K562 (cell line): ENCODE results near the gene VAT1L. TPM values are rescaled to one million over a fixed set of nuclear protein-coding genes. Genes with fewer than 3 reads are reported as not detected.

Experiments
- ARID1B ChIP-seq: fragments of 450-650 bp; IDR thresholded peaks from 2 replicates; pipeline ENCODE4 v1.6.1; 2016; ENCODE audit warnings: antibody characterized with exemption, mild to moderate bottlenecking, inconsistent platforms
- CBFA2T3 ChIP-seq: fragments of 450-650 bp; IDR thresholded peaks from 2 replicates; pipeline ENCODE4 v1.6.1; 2017
- E2F8 ChIP-seq: fragments of 450-650 bp; IDR thresholded peaks from 2 replicates; pipeline ENCODE4 v1.7.1; 2018; ENCODE audit warnings: mild to moderate bottlenecking, low read depth; ENCODE audit not compliant: partially characterized antibody
- MTA2 ChIP-seq: fragments of 450-650 bp; IDR thresholded peaks from 2 replicates; pipeline ENCODE4 v1.6.1; 2016; ENCODE audit warnings: low read depth
- NKRF ChIP-seq: fragments of 450-650 bp; IDR thresholded peaks from 2 replicates; pipeline ENCODE4 v1.6.1; 2016; ENCODE audit warnings: borderline replicate concordance
- RAD51 ChIP-seq: fragments of 450-650 bp; IDR thresholded peaks from 2 replicates; pipeline ENCODE4 v1.7.1; 2016; ENCODE audit warnings: low read depth, mild to moderate bottlenecking, borderline replicate concordance
- RBBP5 ChIP-seq: fragments of 200-600 bp; sonication (generic); IDR thresholded peaks from 2 replicates; pipeline ENCODE4 v1.6.1; 2012; ENCODE audit warnings: borderline replicate concordance, mild to moderate bottlenecking, low read length, control low read depth, inconsistent platforms; ENCODE audit not compliant: insufficient read depth, poor library complexity, severe bottlenecking
- RBM17 ChIP-seq: fragments of 200-400 bp; formaldehyde crosslinking; IDR thresholded peaks from 2 replicates; pipeline ENCODE4 v1.6.1; 2017; ENCODE audit warnings: low read depth, mild to moderate bottlenecking, low read length, borderline replicate concordance
- RFX7 ChIP-seq: fragments of 250-450 bp; sonication (Bioruptor Pico); IDR thresholded peaks from 2 replicates; pipeline ENCODE4 v1.5.1; 2021; ENCODE audit warnings: mild to moderate bottlenecking
- SAFB ChIP-seq: fragments of 200-400 bp; formaldehyde crosslinking; IDR thresholded peaks from 2 replicates; pipeline ENCODE4 v1.6.1; 2017; ENCODE audit warnings: low read depth, low read length, borderline replicate concordance
- SP1 ChIP-seq: sonication (generic); formaldehyde crosslinking; IDR thresholded peaks from 2 replicates; pipeline ENCODE4 v1.8.1; 2022; ENCODE audit warnings: mild to moderate bottlenecking, missing genetic modification reagents
- TEAD2 ChIP-seq: fragments of 450-650 bp; IDR thresholded peaks from 2 replicates; pipeline ENCODE4 v1.6.1; 2016; ENCODE audit warnings: missing genetic modification characterization, control low read depth, missing compliant biosample characterization
- ZNF408 ChIP-seq: fragments of 250-450 bp; sonication (Bioruptor Pico); IDR thresholded peaks from 2 replicates; pipeline ENCODE4 v1.4.0; 2020; ENCODE audit warnings: low read depth, mild to moderate bottlenecking, moderate library complexity
- ZNF639 ChIP-seq, 2 experiments: fragments of 200-800 bp in 1 of 2; sonication (Bioruptor generic) in 1 of 2; sonication (generic) in 1 of 2; formaldehyde crosslinking in 1 of 2; IDR thresholded peaks in 1 of 2; conservative IDR thresholded peaks in 1 of 2; 2 replicates each; pipeline versions ENCODE4 v1.5.0 to v1.6.1; 2016 to 2020; ENCODE audit warnings: missing compliant biosample characterization in 1 of 2, missing genetic modification characterization in 1 of 2, missing genetic modification reagents in 1 of 2
- polyA plus RNA-seq, 8 experiments: library from polyadenylated mRNA; depleted of rRNA in 4 of 8; stranded (reverse) in 5 of 8; unstranded in 3 of 8; fragments of >200 nt; fragmentation: Nextera tagmentation in 2 of 8; fragmentation: Illumina TruSeq in 1 of 8; extraction: Ambion mirVana in 2 of 8; extraction: Trizol in 1 of 8; gene quantifications; 2 replicates each; pipeline versions ENCODE4 v1.2.1 to v1.2.3, GENCODE V29; 2011 to 2014; ENCODE audit warnings: inconsistent platforms in 1 of 8, missing spikeins in 1 of 8
- total RNA-seq, 7 experiments: library from RNA; depleted of rRNA in 6 of 7; stranded (reverse); fragments of >200 nt in 6 of 7; fragmentation: Illumina TruSeq in 2 of 7; extraction: Trizol in 2 of 7; gene quantifications; 2 replicates each; pipeline versions ENCODE4 v1.2.1 to v1.2.3, GENCODE V29; 2011 to 2021; ENCODE audit warnings: low replicate concordance in 1 of 7
- TF ChIP-seq, protein P1 (sequence below): fragments of 450-650 bp; conservative IDR thresholded peaks from 2 replicates; pipeline ENCODE4 v1.6.1; 2016; ENCODE audit warnings: missing genetic modification characterization, low read depth, mild to moderate bottlenecking, control low read depth, missing compliant biosample characterization
- TF ChIP-seq, protein P2 (sequence below): sonication (generic); formaldehyde crosslinking; IDR thresholded peaks from 2 replicates; pipeline ENCODE4 v1.8.1; 2023; ENCODE audit warnings: mild to moderate bottlenecking, missing genetic modification reagents
- TF ChIP-seq, protein P3 (sequence below): fragments of 250-450 bp; sonication (Bioruptor Pico); IDR thresholded peaks from 2 replicates; pipeline ENCODE4 v1.4.0; 2020; ENCODE audit warnings: mild to moderate bottlenecking

VAT1L gene
- total and polyA plus RNA-seq, 9 of the 15 experiments (the other 6 are each of a cell fraction or from before 2014, with no cell fraction given): 0.01 TPM; not detected in 8

- TF ChIP-seq ZNF639 (CRISPR knock-in tag; conservative IDR thresholded peaks at IDR 0.05 in 1 of 2, IDR thresholded peaks at IDR 0.05 in 1 of 2): peak in 1 of 2 experiments; percentile 99; a peak in 2 of 4 replicates
- no peak for TF ChIP-seq ZNF408 (CRISPR knock-in tag)
- peak; percentile 94 for TF ChIP-seq TEAD2 (tag)
- no peak for TF ChIP-seq RBM17
- no peak for TF ChIP-seq MTA2
- 0 out of 2 replicates have a peak, but pooled peaks have one; percentile 19 for TF ChIP-seq ARID1B
- TF ChIP-seq RBBP5: no peak
- TF ChIP-seq, protein P1, sequence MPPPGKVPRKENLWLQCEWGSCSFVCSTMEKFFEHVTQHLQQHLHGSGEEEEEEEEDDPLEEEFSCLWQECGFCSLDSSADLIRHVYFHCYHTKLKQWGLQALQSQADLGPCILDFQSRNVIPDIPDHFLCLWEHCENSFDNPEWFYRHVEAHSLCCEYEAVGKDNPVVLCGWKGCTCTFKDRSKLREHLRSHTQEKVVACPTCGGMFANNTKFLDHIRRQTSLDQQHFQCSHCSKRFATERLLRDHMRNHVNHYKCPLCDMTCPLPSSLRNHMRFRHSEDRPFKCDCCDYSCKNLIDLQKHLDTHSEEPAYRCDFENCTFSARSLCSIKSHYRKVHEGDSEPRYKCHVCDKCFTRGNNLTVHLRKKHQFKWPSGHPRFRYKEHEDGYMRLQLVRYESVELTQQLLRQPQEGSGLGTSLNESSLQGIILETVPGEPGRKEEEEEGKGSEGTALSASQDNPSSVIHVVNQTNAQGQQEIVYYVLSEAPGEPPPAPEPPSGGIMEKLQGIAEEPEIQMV: peak; percentile 87
- TF ChIP-seq RAD51: no peak
- TF ChIP-seq, protein P2, sequence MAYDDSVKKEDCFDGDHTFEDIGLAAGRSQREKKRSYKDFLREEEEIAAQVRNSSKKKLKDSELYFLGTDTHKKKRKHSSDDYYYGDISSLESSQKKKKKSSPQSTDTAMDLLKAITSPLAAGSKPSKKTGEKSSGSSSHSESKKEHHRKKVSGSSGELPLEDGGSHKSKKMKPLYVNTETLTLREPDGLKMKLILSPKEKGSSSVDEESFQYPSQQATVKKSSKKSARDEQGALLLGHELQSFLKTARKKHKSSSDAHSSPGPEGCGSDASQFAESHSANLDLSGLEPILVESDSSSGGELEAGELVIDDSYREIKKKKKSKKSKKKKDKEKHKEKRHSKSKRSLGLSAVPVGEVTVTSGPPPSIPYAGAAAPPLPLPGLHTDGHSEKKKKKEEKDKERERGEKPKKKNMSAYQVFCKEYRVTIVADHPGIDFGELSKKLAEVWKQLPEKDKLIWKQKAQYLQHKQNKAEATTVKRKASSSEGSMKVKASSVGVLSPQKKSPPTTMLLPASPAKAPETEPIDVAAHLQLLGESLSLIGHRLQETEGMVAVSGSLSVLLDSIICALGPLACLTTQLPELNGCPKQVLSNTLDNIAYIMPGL: no peak
- no peak for TF ChIP-seq CBFA2T3
- no peak for TF ChIP-seq E2F8
- no peak for TF ChIP-seq NKRF
- TF ChIP-seq, protein P3, sequence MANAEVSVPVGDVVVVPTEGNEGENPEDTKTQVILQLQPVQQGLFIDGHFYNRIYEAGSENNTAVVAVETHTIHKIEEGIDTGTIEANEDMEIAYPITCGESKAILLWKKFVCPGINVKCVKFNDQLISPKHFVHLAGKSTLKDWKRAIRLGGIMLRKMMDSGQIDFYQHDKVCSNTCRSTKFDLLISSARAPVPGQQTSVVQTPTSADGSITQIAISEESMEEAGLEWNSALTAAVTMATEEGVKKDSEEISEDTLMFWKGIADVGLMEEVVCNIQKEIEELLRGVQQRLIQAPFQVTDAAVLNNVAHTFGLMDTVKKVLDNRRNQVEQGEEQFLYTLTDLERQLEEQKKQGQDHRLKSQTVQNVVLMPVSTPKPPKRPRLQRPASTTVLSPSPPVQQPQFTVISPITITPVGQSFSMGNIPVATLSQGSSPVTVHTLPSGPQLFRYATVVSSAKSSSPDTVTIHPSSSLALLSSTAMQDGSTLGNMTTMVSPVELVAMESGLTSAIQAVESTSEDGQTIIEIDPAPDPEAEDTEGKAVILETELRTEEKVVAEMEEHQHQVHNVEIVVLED: peak; percentile 64
- TF ChIP-seq SAFB: no peak
- no peak for TF ChIP-seq RFX7 (CRISPR knock-in tag)
- no peak for TF ChIP-seq SP1 (CRISPR knock-in tag)
These were observed 48.8 kb upstream of the VAT1L start (continued) for GRCh38 chr16:77739559-77739892.
